PC-3 (cell line): ENCODE measurements around the gene TMX2.

Source experiments
- EZH2 ChIP-seq: fragments of 300-600 bp; sonication (generic); IDR thresholded peaks from one replicate; pipeline ENCODE4 v1.6.1; 2017; ENCODE audit warnings: antibody characterized with exemption, mild to moderate bottlenecking, low read length; ENCODE audit not compliant: unreplicated experiment
- TF ChIP-seq, protein P1 (sequence below): fragments of 300-600 bp; sonication (generic); conservative IDR thresholded peaks from 2 replicates; pipeline ENCODE4 v1.5.1; 2017; ENCODE audit warnings: antibody characterized with exemption, low read depth, mild to moderate bottlenecking, low read length

DNA sequence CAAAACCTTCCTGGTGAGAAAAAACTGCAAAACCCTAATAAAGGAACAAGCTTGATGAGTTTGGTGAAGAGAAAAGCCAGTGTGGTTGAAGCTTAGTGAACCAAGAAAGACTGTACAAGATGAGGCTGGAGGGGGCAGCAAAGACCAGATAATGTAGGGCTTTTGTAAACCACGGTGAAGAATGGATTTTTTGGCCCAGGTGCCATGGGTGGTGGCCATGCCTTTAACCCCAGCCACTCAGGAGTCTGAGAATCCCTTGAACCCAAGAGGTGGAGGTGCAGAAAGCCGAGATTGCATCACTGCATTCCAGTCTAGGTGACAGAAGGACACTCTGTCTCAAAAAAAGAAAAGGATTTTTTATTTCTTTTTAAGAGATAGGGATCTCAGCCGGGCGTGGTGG is 49.5 kb upstream of the TMX2 start:
- TF ChIP-seq, protein P1, sequence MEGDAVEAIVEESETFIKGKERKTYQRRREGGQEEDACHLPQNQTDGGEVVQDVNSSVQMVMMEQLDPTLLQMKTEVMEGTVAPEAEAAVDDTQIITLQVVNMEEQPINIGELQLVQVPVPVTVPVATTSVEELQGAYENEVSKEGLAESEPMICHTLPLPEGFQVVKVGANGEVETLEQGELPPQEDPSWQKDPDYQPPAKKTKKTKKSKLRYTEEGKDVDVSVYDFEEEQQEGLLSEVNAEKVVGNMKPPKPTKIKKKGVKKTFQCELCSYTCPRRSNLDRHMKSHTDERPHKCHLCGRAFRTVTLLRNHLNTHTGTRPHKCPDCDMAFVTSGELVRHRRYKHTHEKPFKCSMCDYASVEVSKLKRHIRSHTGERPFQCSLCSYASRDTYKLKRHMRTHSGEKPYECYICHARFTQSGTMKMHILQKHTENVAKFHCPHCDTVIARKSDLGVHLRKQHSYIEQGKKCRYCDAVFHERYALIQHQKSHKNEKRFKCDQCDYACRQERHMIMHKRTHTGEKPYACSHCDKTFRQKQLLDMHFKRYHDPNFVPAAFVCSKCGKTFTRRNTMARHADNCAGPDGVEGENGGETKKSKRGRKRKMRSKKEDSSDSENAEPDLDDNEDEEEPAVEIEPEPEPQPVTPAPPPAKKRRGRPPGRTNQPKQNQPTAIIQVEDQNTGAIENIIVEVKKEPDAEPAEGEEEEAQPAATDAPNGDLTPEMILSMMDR, result peak; percentile 52; the same call in 1 of the 2 replicates
- no peak for TF ChIP-seq EZH2
